Endodermal cell (in vitro differentiated cells): ENCODE results near the gene KRTAP10-2. TPM values are rescaled to one million over a fixed set of nuclear protein-coding genes. Genes with fewer than 3 reads are reported as not detected.
A peak's percentile ranks its signal among the peaks of the same experiment; 100 is the strongest.
"Not testable (repeated sequence)": the region's sequence is repeated elsewhere in the genome, so short reads cannot be mapped to it uniquely, and the experiment has no call there.

Source experiments
- DNase-seq: peaks from one replicate; pipeline ENCODE4 v3.0.0-alpha.2; 2017
- H3K27ac ChIP-seq: 2 replicates; pipeline ENCODE4 v1.5.1; 2013; ENCODE audit warnings: mild to moderate bottlenecking, low read depth, low read length, moderate library complexity
- H3K27me3 ChIP-seq: 2 replicates; pipeline ENCODE4 v1.6.1; 2013; ENCODE audit warnings: mild to moderate bottlenecking, low read length, moderate library complexity; ENCODE audit not compliant: insufficient read depth, control insufficient read depth, poor library complexity, severe bottlenecking
- H3K36me3 ChIP-seq: 2 replicates; pipeline ENCODE4 v1.7.0; 2013; ENCODE audit warnings: mild to moderate bottlenecking, low read length, moderate library complexity; ENCODE audit not compliant: control insufficient read depth, insufficient read depth
- H3K4me1 ChIP-seq: one replicate; pipeline ENCODE4 v1.7.0; 2013; ENCODE audit warnings: low read length; ENCODE audit not compliant: control insufficient read depth, insufficient read depth
- H3K4me3 ChIP-seq: 2 replicates; pipeline ENCODE4 v1.5.1; 2013; ENCODE audit warnings: mild to moderate bottlenecking, low read length, moderate library complexity
- H3K9ac ChIP-seq: 2 replicates; pipeline ENCODE4 v1.6.1; 2013; ENCODE audit warnings: mild to moderate bottlenecking, low read length, moderate library complexity; ENCODE audit not compliant: poor library complexity, severe bottlenecking; ENCODE audit errors: extremely low read depth
- H3K9me3 ChIP-seq: 2 replicates; pipeline ENCODE4 v1.6.1; 2013; ENCODE audit warnings: mild to moderate bottlenecking, low read length, moderate library complexity; ENCODE audit not compliant: control insufficient read depth
- H3K27ac Mint-ChIP-seq: 2 replicates; pipeline ENCODE4 v1.8.0; 2020; ENCODE audit warnings: mixed read lengths
- H3K27me3 Mint-ChIP-seq: 2 replicates; pipeline ENCODE4 v1.8.0; 2021; ENCODE audit warnings: mild to moderate bottlenecking, mixed read lengths; ENCODE audit not compliant: insufficient read depth
- H3K36me3 Mint-ChIP-seq: 2 replicates; pipeline ENCODE4 v1.8.0; 2020; ENCODE audit warnings: low read depth, mixed read lengths
- H3K4me1 Mint-ChIP-seq: 2 replicates; pipeline ENCODE4 v1.8.0; 2020; ENCODE audit warnings: mixed read lengths
- H3K4me3 Mint-ChIP-seq: 2 replicates; pipeline ENCODE4 v1.8.0; 2020; ENCODE audit warnings: mild to moderate bottlenecking, moderate library complexity, mixed read lengths
- H3K9me3 Mint-ChIP-seq: 2 replicates; pipeline ENCODE4 v1.8.0; 2020; ENCODE audit warnings: mild to moderate bottlenecking, mixed read lengths
- WGBS, 2 experiments: methylation state at CpG; one replicate each; pipeline versions ENCODE4 v1.1.5 to v1.1.7; 2013; ENCODE audit warnings: missing lambda C conversion rate in 2 of 2, mixed read lengths in 1 of 2; ENCODE audit not compliant: insufficient coverage in 1 of 2, insufficient read length in 1 of 2; 5-methylcytosine and 5-hydroxymethylcytosine counted together
- total RNA-seq, 2 donors: library from RNA; stranded (reverse); fragmentation: NEBNext Ultra II Directional in 1 of 2; extraction: Animal tissue kit (Norgen Biotek cat#: 25700) in 1 of 2; gene quantifications; 2 replicates in 1 of 2; 3 replicates in 1 of 2; pipeline ENCODE4 v1.2.1, GENCODE V29; 2021
- TF ChIP-seq, protein P1 (sequence below): fragments of 200-600 bp; sonication (generic); conservative IDR thresholded peaks from 2 replicates; pipeline ENCODE4 v1.5.0; 2021; ENCODE audit warnings: antibody characterized with exemption, mild to moderate bottlenecking

Gene KRTAP10-2
- total RNA-seq, 2 donors from 2014 or later: not detected

DNA sequence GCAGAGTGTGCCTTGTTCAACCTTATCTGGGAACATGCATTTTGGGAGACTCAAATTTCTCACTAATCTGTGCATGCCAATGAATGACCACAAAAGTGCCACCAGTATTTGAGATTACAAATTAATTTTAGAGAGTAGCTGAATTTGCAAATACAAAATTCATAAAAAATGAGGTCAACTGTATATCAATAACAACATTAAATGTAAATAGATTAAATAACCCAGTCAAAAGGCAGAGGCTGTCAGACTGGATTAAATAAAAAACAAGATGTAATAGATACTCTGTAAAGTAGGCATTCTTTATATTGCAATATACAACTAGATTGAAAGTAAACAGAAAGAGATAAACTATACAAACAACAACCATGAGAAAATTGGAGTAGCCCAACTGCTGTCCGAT lies 12.8 kb upstream of the KRTAP10-2 start:
- TF ChIP-seq, protein P1, sequence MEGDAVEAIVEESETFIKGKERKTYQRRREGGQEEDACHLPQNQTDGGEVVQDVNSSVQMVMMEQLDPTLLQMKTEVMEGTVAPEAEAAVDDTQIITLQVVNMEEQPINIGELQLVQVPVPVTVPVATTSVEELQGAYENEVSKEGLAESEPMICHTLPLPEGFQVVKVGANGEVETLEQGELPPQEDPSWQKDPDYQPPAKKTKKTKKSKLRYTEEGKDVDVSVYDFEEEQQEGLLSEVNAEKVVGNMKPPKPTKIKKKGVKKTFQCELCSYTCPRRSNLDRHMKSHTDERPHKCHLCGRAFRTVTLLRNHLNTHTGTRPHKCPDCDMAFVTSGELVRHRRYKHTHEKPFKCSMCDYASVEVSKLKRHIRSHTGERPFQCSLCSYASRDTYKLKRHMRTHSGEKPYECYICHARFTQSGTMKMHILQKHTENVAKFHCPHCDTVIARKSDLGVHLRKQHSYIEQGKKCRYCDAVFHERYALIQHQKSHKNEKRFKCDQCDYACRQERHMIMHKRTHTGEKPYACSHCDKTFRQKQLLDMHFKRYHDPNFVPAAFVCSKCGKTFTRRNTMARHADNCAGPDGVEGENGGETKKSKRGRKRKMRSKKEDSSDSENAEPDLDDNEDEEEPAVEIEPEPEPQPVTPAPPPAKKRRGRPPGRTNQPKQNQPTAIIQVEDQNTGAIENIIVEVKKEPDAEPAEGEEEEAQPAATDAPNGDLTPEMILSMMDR: no peak
- no peak for DNase-seq
- Histone ChIP-seq H3K36me3 (no peaks in the 10 kb centered on the region), H3K27me3 (no peaks in the 10 kb centered on the region), H3K4me1 (no peaks in the 10 kb centered on the region), H3K9me3 (no peaks in the 10 kb centered on the region), H3K9ac (no peak overlapping the region), H3K27ac (no peak overlapping the region), H3K4me3 (no peak overlapping the region)
- Mint-ChIP-seq H3K4me1 (no peaks in the 10 kb centered on the region), H3K4me3 (no peak overlapping the region), H3K36me3 (no peaks in the 10 kb centered on the region), H3K27me3 (no peaks in the 10 kb centered on the region), H3K27ac (no peak overlapping the region), H3K9me3 (no peaks in the 10 kb centered on the region)
- no CpG with 5 or more reads among the region's 1 CpG for WGBS, 2 experiments

DNA sequence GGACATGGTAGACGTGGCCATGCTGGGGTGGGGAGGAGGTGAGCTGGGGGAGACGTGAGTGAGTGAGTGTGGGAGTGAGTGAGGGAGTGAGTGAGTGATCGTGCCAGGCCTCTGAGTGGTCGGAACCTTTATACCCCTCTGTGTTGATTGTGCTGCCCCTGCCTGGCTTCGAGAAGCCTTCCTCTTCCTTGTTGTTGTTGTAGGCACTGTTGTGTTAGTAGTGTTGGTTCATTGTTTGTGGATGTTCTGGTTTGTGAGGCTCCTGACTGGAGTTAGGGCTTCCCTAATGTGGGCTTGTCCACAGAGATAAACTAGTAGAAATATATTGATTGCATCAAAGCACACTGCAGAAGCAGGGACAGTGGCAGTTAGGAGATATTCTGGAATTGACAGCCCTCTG lies 7.4 kb upstream of the KRTAP10-2 start, which contains the start of gene KRTAP10-3:
KRTAP10-3 (minus strand) TSS at position 101 of the 400 bp plus-strand sequence; CDS start at position 21, 80 bp downstream.
- H3K9ac ChIP-seq: no peak within 1 kb of the TSS
- H3K4me3 ChIP-seq: no peak within 1 kb of the TSS
- H3K4me1 ChIP-seq: no peaks in the 10 kb centered on the region
- H3K27ac Mint-ChIP-seq: no peak within 1 kb of the TSS
- H3K27ac ChIP-seq: no peak within 1 kb of the TSS
- no peaks in the 10 kb centered on the region for H3K36me3 ChIP-seq
- no peaks in the 10 kb centered on the region for H3K9me3 Mint-ChIP-seq
- H3K4me3 Mint-ChIP-seq: no peak within 1 kb of the TSS
- no peaks in the 10 kb centered on the region for H3K36me3 Mint-ChIP-seq
- H3K9me3 ChIP-seq: no peaks in the 10 kb centered on the region
- no peaks in the 10 kb centered on the region for H3K27me3 ChIP-seq
- H3K4me1 Mint-ChIP-seq: no peaks in the 10 kb centered on the region
- DNase-seq: no peak
- TF ChIP-seq, protein P1: no peak
- H3K27me3 Mint-ChIP-seq: no peaks in the 10 kb centered on the region
- 92% methylated on average over 5 of the region's 5 CpGs for WGBS, 2 experiments

DNA sequence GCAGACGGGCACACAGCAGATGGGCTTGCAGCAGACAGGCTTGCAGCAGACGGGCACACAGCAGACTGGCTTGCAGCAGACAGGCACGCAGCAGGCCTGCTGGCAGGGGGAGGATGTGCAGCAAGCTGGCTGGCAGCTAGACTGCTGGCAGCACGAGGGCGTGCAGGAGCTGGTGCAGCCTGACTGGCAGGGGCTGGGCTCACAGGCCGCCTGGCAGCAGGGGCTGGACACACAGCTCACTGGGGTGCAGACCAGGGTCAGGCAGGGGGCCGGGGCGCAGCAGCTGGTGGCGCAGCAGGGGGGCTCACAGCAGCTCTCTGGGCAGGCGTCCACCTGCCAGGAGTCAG lies 7.0 kb upstream of the KRTAP10-2 start:
- not testable (repeated sequence) for H3K9me3 Mint-ChIP-seq, H3K9me3 ChIP-seq, H3K4me1 Mint-ChIP-seq, H3K4me3 Mint-ChIP-seq, H3K4me3 ChIP-seq, H3K36me3 ChIP-seq, H3K4me1 ChIP-seq, H3K27ac Mint-ChIP-seq, H3K27ac ChIP-seq, H3K27me3 ChIP-seq, H3K9ac ChIP-seq, H3K27me3 Mint-ChIP-seq, H3K36me3 Mint-ChIP-seq
- 75 to 100% methylated on average over 2 to 10 of the region's 10 CpGs for WGBS, 2 experiments
- peak; percentile 32 for DNase-seq
